Umbilical cord (tissue), 2 donors: ENCODE results near the gene CTSF. TPM values are rescaled to one million over a fixed set of nuclear protein-coding genes. Genes with fewer than 3 reads are reported as not detected.
A peak's percentile ranks its signal among the peaks of the same experiment; 100 is the strongest.
"Not testable (repeated sequence)": the region's sequence is repeated elsewhere in the genome, so short reads cannot be mapped to it uniquely, and the experiment has no call there.

ENCODE experiments used
- DNase-seq: peaks from one replicate; pipeline ENCODE4 v3.0.0-alpha.2; 2015; ENCODE audit warnings: low spot score
- total RNA-seq: library from RNA; depleted of rRNA; stranded (reverse); fragments of >200 nt; gene quantifications from one replicate; pipeline ENCODE4 v1.2.3, GENCODE V29; 2014; ENCODE audit warnings: low replicate concordance; ENCODE audit not compliant: insufficient read depth

Gene CTSF
- 43.1 TPM for total RNA-seq

DNA sequence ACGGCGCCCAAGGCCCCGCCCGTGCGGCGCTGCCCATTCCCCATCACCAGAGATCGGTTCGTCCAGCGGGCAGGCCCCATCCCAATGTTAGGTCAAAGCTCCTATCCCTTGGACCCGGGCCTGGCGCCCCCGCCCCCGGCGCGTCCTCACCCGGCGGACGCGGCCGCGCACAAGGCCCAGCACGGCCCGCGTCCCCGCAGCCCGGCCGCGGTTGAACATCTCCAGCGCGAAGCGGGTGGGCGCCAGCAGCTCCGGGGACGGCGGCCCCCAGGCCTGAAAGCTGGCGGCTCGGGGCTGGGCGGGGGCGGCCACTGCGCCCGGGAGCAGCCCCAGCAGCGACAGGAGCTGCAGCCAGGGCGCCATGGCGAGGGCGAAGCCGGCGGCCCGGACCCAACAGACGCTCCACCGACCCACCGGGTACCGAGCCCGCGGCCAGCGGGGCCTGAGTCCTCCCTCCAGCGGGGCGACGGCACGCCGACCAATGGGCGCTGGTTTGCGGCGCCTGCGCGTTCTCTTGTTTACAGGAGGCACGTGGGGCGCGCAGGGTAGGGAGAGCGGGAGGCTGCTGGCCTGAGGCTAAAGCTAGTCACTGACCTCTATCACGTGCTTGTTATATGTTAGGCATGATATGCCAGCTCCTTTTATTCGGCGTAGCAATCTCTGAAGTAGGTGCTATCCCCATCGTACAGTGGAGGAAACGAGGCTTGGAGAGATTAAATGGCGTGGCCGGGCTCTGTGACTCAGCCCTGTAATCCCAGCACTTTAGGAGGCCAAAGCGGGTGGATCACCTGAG, at the start of gene CTSF:
Gene CTSF (minus strand): TSS at position 483 of the 793 bp plus-strand sequence. CDS start 120 bp downstream, at position 363.
- DNase-seq: peak; percentile 78

DNA sequence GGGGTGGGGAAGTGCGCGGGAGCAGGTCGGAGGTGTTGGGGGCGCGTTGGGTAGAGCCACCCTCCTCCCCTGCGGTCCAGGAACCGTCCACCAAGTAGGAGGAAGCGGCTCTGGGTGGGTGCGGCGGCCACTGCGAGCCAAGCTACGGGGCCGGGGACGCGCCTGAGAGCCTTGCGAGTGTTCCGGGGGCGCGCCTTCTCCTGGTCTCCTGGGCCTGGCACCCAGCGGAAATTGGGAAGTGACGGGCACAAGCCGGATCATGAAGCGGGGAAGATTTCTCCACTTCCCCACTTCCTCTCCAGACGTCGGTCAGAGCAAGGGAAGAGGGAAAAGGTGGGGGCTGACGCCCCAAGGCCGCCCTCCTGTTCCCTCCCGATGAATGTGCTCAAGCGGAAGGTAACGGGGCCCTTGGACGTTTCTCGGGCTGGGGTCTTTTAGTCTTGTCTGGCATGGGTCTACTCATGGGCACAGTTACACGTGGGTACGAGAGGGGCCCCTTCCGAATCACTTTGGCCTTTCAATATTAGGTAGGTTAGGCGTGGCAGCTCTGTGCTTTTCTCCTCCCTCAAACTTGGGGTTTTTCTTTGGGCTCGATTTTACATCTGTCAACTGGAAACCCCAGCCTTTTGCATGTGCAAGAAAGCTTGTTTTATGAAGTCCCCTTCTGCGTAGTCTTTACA, 48.9 kb upstream of the CTSF start:
- no peak for DNase-seq

DNA sequence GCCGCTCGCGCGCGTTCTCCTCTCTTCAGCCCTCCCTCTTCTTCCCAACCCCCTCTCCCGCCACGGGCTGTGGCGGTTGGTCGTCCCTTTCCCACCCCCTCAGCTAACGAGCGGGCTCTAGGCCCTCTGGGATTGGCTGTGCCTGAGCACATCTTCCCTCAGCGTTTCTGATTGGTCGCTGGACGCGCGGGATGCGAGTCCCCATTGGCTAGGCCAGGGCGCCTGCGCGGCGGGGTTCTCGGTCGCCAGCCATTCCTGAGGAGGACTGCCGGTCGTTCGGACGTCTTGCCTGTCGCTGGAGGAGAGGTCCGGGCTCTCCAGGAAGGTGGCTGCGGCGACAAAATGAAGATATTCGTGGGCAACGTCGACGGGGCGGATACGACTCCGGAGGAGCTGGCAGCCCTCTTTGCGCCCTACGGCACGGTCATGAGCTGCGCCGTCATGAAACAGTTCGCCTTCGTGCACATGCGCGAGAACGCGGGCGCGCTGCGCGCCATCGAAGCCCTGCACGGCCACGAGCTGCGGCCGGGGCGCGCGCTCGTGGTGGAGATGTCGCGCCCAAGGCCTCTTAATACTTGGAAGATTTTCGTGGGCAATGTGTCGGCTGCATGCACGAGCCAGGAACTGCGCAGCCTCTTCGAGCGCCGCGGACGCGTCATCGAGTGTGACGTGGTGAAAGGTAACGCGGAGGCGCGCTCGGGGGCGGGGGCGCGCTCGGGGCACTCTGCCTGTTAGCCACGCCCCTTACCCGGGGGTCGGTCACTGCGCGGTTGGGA, 48.2 kb upstream of the CTSF start, which contains the start of gene RBM14:
Gene RBM14 (plus strand): TSS at position 252 of the 776 bp plus-strand sequence. CDS start 91 bp downstream, at position 343.
- DNase-seq: peak; percentile 100

DNA sequence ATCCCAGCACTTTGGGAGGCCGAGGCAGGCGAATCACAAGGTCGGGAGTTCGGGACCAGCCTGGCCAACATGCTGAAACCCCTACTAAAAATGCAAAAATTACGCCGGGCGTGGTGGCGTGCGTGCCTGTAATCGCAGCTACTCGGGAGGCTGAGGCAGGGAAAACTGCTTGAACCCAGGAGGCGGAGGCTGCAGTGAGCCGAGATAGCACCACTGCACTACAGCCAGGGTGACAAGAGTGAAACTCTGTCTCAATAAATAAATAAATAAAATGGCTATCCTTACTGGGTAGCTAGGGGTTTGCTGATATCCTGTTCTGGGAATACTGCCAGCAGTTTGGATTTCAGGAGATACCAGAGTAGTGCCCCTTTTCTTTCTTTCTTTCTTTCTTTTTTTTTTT, 45.7 kb upstream of the CTSF start:
- DNase-seq: no peak

DNA sequence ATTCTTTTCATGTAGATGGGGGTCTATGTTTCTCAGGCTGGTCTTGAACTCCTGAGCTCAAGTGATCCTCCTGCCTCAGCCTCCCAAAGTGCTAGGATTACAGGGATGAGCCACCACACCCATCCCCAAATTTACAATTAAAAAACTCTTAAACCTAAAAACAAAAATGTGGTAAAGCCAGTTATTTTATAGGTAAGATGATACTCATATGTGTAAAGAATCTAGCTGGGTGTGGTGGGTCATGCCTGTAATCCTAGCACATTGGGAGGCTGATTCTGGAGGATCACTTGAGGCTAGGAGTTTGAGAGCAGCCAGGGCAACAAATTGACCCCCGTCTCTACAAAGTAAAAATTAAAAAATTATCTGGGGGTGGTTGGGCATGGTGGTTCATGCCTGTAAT, 44.1 kb upstream of the CTSF start:
- no peak for DNase-seq

DNA sequence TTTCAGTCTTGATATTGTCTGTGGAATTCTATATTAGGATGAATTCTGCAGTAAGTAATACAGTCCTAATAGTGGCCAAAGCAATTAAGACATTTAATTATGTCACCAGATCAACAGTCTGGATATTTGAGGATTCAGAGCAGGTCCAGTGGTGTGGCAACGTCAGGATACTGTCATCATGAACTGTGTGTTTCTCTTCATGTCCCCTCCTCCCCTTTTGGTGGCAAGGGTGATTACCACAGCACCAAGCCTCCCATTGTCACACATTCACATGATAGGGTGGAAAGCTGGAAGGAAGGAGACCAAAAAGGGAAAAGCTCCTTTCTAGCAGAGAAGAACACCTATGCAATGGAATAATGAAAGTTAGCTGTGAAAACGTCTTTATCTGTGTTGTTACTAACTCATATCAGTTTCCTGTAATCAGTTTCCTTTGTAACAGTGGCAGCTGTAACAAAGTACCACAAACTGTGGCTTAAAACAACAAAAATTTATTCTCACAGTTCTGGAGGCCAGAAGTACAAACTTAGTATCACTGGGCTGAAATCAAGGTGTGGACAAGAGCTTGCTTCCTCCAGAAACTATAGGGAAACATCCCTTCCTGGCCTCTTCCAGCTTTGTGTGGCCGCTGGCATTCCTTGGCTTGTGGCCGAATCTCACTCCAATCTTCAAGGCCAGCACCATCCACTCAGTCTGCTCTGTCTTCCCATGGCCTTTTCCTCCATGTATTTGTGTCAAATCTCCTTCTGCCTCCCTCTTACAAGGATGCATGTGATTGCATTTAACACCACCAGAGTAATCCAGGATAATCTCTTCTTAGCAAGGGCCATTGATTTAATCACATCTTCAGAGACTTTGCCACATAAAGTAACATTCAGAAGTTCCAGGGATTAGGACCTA, 41.6 kb upstream of the CTSF start:
- no peak for DNase-seq

DNA sequence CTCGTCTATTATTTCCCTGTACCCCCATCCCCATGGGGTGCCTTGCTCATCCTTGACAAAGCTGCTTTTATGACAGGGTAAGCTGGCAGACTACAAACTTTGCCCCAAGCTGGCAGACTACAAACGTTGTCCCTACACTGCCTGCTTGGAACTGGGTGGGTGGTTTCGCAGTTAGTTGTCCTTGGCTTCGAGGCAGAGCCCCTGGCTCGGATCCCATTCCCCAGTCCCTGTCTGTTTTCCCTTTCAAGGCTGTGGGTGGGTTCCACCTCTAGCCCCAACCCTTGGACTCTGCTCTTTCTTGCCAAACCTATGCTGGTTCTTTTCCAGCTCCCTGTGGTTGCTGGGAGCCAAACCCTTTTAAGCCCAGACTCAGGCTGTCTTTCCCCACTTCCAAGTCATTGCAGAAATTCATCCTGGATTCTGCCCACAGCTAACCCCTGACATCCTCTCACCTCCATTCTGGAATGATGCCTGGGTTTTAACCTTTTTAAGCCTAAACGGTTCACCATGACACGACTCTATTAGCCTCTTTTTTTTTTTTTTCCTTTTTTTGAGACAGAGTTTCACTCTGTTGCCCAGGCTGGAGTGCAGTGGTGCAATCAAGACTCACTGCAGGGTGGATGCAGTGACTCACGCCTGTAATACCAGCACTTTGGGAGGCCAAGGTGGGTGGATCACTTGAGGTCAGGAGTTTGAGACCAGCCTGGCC, 38.9 kb upstream of the CTSF start:
- DNase-seq: peak; percentile 86

DNA sequence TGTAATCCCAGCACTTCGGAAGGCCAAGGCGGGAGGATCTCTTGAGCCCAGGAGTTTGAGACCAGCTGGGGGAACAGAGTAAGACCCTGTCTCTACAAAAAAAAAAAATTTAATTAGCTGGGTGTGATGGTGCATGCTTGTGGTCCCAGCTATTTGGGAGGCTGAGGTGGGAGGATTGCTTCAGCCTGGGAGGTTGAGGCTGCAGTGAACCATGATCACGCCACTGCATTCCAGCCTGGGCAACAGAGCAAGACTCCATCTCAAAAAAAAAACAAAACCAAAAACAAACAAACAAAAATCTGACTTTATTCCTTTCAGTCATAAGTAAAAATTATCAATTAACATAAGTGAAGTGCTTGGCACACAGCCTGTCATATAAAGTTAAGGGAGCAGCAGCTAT, 38.2 kb upstream of the CTSF start:
- not testable (repeated sequence) for DNase-seq

DNA sequence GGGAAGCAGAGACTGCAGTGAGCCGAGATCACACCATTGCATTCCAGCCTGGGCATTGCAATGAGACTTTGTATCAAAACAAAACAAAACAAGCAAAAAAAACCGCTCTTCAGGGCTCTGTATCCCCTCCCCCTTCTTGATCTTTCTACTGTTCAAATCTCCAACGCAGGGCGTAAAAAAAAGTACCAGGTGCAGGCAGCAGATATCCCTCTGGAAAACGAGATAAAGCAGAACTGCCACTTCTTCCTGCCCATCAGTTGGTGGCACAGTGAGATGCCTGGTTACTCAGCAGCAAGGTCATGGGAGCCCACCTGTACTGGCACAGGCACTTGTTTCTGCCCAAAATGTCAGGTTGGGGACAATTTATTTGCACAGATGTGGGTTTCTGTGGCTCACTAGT, 35.7 kb upstream of the CTSF start:
- no peak for DNase-seq

DNA sequence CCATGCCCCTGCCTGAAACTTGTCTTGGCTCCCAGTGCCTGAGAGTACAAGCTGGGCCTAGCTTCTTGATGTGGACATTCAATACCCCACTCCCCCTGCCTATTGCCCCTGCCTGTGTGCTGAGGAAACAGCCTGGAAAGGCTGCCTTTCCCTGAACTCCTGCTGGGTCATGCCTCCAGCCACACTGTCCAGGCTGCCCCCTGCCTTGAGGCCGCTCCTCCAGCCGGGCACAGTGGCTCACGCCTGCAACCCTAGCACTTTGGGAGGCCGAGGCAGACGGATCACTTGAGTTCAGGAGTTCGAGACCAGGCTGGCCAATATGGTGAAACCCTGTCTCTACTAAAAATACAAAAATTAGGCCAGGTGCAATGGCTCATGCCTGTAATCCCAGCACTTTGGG, 34.7 kb upstream of the CTSF start:
- DNase-seq: no peak

DNA sequence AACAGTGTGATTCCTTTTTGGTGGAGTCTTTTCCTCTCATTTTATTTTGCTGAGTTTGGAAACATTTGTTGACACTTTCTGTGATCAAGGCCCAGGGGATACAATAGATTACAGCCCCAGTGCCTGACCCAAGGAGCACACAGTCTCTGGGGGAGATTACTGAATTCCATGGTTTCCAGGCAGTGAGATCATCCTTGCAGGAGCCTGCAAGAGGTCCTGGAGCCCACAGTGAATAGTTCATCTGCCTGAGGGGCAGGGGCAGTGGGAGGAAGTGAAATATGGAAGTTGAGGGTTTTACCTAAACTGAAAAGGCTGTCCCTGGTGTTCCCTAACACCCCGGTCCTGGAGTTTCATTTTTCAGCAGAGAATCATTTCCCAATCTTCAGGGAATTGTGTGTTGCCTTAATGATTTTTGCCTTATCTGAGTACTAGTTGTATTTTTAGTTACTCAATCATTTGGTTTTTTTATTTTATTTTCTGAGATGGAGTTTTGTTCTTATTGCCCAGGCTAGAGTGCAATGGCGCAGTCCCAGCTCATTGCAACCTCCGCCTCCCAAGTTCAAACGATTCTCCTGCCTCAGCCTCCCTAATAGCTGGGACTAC, 32.3 kb upstream of the CTSF start:
- no peak for DNase-seq

DNA sequence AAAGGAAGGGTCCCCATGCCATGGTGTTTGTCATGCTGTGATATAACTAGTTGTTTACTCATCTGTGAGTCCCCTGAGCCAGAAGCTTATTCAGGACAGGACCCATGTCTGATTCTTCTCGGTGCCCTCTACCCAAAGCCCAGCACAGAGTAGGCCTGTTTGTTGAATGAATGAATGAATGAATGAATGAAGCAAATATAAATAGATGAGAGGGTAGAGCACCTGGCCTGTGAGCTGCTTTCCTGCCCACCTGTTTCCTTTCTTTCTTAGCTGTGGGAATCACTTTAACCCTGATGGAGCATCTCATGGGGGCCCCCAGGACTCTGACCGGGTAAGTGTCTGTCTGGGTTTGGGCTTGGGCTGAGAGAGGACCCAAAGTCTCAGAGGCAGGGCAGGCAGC, 31.8 kb upstream of the CTSF start:
- no peak for DNase-seq

DNA sequence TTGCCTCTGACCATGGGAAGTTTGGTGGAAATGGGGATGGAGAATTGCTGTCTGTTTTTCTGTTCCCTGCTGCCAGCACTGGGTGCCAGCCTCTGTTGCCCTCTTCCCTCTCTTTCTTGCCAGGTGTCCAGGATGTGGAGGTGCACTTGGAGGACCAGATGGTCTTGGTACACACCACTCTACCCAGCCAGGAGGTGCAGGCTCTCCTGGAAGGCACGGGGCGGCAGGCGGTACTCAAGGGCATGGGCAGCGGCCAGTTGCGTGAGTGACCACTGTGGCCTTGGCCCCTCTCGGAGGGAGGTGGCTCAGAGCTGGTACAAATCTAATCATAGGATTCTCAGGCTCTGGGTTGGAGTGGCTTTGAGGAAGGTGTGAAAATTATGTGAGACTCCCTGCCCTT, 30.6 kb upstream of the CTSF start:
- DNase-seq: no peak

DNA sequence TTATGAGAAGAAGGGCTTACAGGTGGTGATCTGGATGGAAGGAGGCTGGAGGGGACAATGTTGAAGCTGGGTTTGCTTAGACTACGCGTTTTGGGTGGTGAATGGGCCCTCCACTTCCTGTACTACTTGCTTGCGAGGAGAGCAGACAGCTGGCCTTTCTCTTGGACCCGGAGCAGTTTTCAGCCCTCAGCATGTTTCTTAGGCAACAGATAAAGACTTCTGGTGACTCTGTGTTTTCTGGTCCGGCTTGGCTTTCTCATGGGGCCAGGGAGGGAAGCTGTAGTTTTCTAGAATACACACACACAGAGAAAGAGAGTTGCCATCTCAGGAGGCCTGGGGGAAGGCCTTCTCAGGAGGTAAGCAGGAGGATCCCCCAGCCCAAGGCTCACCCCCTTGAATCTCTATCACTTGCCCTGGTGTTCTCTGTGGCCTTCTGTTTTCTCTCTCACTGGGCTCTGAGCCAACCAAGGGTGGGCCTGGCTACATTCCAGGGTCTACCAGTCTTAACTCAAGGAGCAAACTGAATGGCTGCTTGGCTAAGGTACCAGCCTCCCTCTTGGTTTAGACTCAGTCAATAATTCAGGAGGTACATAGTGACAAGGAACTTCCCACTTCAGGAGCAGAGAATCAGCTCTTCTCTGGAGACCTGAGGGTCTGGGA, 27.0 kb upstream of the CTSF start:
- DNase-seq: peak; percentile 89

DNA sequence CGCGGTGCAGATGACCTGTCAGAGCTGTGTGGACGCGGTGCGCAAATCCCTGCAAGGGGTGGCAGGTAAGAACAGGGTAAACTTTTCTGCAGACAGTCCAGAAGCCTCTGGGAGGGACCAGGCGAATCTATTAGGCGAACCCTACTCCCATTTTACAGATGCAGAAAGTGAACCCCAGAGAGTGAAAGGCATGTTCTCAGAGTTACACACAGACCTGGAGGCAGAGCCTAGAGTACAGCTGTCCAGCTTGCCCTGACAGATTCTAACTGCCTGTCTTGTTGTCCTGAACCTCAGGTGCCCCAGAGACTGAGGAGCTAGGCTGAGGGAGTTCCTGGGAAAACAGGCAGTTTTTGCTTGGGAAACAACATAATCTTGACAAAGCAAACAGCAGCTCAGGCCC, 25.2 kb upstream of the CTSF start:
- DNase-seq: no peak

DNA sequence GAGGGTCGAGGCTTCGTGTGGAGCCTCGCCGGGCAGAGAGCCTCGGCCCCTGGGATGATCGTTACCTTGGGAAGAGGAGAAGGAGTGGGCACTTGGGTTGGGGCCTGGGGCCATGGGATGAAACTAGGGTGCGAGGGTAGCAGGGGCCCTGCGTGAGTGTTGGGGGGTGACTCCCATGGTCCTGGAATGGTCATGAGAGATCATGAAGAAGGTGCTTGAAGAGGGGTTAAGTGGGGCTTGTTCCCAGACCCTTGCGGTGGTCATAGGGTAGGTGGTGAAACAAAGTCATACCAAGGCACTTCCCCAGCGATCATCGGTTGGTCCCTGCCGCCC, 24.9 kb upstream of the CTSF start:
- no peak for DNase-seq

DNA sequence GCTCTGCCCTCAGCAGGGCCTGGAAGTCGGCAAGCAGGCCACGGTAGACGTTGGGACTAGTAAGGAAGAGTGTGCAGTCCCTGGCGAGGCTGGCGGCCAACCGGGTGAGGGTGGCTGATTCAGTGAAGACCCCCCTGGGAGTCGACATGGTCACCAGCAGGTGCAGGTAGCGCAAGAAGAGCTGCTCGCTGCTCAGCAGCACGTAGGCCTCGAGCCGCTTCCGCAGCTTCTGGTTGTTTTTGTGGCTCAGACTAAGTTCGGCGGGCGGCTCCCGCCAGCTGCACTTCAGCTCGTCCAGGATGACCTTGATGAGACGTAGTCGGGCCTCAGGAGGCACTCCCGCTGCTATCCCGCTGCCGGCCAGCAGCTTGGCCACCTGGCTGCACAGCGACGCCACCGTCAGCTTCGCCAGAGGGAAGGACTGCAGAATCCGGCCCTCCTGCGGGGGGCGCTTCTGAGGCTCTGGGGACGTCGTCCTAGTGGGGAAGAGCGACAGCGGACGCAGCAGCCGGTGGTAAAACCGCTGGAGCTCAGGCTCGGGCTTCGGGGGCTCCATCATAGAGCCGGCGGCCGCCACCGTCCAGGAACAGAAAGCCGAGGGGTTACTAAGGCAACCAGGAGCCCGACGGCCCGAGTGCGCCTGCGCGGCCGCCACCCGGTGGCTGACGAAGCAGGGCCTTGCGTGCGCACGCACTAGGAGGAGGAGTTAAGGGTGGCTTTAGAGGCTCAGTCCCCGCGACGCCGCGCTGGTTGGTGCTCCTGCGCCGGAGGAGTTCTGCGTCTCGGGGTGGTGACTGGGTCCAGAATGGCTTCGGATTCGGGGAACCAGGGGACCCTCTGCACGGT, 24.3 kb upstream of the CTSF start, which contains the start of the genes CCDC87 and CCS:
Gene CCDC87 (minus strand): TSS at position 607 of the 846 bp plus-strand sequence. CDS start 48 bp downstream, at position 559.
Gene CCS (plus strand): TSS at position 729 of the 846 bp plus-strand sequence. CDS start 77 bp downstream, at position 806.
- DNase-seq: peak; percentile 98

DNA sequence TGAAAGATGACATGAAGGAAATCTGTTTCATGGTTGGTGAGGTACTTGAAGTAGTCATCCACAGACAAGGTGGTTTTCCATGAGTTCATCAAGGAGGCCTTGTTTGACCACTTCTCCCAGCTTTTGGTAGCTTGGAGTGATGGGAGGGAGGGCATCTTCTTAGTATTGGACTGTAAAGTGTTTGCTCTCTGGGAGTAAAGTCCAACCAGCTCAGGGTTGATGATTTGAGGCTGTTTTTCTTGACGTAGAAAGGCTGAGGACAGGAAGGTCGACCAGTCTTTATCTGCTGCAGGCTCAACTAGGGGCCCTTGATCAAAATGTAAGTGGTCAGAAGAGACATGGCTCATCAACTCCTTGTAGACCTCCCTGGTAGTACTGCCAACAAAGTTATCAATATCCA, 22.8 kb upstream of the CTSF start:
- DNase-seq: no peak
